HG03108 (cell line): ENCODE results near the gene SPATA17.
"Not testable (repeated sequence)": the region's sequence is repeated elsewhere in the genome, so short reads cannot be mapped to it uniquely, and the experiment has no call there.

ENCODE experiments used
- ATAC-seq: cut with Tn5 transposase; IDR thresholded peaks from one replicate; pipeline ENCODE4 v1.9.1; 2021; ENCODE audit warnings: moderate library complexity; ENCODE audit not compliant: unreplicated experiment

Gene SPATA17, protein sequence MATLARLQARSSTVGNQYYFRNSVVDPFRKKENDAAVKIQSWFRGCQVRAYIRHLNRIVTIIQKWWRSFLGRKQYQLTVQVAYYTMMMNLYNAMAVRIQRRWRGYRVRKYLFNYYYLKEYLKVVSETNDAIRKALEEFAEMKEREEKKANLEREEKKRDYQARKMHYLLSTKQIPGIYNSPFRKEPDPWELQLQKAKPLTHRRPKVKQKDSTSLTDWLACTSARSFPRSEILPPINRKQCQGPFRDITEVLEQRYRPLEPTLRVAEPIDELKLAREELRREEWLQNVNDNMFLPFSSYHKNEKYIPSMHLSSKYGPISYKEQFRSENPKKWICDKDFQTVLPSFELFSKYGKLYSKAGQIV

DNA sequence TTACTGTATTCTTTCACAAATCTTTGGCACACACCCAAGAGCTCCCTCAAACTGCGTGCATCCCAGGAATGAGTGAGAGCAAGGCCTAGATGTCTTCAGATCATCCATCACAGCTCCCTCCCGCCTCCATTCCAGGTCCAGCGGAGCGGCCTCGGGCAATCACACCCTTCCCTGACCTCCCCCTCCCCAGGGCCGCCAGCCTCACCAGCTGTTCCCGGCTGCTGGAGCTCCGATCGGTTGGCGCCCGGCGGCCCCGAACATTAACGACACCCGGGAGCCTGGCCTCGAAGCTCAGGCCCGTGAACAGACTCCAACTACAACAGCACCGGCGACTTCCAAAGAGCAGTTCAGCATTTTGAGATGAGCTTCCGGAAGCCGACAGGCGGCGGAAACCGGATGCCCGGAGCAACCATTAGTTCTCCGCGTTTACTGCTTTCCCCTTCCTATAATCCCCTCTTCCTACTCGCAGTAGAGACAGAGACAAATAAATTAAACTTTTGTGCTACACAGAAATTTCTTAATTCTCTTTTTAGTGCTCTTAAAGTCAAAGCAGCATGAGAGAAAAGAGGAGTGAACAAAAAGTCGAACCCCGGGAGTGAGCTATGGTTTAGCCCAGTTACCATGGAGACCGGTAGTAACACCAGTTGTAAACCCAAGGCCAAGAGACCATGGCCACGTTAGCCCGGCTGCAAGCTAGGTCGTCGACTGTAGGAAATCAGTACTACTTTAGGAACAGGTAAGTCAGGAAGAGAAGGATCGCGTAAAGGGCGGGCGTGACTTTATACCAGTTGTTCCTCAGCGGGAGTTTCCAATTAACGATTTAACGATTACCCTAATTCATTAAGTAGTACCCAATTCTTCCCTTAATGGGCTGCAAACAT lies at the start of gene SPATA17, which contains the start of gene GPATCH2:
Gene SPATA17, plus strand, starts transcription at position 634 of the 881 bp plus-strand sequence. Its CDS starts 35 bp downstream, at position 669.
Gene GPATCH2, minus strand, starts transcription at position 380 of the 881 bp plus-strand sequence. Its CDS starts 119 bp downstream, at position 261.
- peak; percentile 96 for ATAC-seq

DNA sequence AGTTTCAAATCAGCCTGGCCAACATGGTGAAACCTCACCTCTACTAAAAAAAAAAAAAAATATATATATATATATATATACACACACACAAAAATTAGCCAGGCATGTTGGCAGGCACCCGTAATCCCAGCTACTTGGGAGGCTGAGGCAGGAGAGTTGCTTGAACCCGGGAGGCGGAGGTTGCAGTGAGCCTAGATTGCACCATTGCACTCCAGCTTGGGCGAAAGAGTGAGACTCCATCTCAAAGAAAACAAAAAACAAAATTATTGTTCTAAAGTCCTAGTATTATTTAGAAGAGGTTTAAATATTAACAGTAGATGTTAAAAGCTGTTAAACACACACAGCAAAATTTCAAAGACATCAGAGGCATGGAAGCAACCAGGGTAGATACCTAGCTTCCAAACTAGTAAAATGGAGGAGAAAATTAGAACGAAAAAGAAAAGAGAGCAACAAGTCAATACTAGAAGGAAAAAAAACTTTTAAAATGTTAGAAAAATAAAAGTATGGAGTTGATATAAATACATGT lies 46.8 kb upstream of the SPATA17 start:
- ATAC-seq, result not testable (repeated sequence)

DNA sequence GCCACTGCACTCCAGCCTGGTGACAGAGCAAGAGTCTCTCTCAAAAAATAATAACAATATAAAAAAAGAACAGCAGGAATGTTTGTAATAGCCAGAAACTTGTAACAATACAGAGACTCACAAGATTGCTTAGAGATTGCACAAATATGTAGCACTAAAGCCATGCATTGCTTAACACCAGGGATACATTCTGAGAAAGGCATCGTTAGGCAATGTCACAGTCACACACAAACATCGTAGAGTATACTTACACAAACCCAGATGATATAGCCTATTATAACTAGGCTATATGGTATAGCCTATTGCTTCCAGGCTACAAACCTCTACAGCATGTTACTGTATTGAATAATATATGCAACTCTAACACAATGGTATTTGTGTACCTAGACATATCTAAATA lies 45.6 kb upstream of the SPATA17 start:
- ATAC-seq, result no peak

DNA sequence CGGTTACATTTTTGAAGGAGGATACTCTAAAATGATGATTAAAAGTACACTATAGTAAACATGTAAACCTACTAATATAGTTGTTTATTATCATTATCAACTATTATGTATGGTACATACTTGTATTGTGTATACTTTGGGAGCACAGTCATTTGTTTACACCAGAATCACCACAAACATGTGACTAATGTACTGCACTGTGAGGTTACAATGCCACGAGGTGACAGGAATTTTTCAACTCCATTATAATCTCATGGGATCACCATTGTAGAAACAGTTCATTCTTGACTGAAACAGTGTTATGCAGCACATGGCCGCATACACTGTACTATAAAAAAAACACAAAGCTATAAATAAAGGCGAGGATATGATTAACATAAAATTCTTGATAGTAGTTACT lies 44.6 kb upstream of the SPATA17 start:
- no peak for ATAC-seq

DNA sequence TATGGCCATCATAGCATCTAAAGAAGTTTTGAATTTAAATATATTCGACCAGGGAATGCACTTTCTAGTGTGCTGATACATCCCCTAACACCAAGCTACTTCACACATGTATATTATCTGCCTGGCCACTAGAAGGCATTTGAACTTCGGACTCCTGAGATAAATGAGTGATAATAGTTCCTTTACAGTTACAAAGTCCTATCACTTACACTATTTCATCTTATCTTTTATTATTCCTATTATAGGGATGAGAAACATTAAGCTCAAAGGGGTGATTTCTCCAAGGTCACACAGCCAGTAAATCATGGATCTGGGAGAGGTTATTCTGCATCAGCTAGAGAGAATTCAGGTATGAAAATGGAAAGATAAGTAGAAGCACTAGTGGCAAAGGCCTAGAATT lies 40.5 kb upstream of the SPATA17 start:
- ATAC-seq, result no peak

DNA sequence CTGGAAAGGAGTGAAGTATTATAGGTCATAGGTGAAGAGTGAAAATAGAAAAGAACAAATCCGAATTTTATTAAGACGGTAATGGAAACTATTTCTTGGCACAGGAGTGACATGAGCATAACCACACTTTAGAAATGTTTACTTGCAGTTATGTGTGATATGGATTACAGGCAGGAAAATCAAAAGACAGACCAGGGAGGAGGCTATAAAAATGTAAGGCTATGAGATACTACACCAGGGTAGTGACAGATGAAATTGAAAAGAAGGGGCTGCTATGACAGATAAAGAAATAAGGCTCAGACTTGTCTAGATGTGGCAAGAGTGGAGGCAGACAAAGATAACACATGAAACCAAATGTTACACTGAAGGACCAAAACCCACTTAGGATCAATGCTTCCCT lies 32.0 kb upstream of the SPATA17 start:
- ATAC-seq, result no peak

DNA sequence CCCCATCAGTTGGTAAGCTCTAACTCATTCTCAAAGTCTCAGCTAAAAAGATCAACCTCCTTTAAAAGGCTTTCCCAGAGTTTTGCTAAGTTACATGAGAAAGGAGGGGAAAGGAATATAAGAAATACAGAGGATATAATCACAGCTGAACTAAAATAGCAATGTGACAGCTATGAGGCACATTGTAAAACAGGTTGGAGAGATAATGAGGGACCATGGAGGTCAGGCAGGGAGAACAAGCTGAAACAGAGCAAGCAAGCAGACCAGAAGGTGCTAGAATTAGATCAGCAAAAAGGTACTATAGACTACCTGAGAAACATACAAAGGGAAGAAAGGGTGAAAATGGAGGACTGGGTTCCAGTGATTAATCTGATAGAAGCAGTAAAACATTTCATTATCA lies 28.8 kb upstream of the SPATA17 start:
- ATAC-seq, result no peak

DNA sequence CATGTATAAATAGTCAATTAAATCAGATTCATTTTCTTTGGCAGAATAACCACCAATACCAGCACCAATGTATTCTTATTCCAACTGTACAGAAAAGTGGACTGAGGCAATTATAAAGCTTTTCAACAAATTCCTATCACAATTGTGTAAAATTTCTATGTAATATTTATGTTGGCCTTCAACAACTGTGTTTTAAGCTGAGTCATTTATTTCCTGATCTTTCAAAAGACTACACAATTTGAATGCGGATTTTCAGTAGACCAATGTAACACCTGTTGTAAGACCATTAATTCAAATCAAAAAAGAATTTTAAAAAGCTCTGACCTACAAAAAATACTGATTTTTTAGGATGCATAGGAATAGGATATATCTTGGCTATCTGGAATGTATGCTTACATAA lies 25.8 kb upstream of the SPATA17 start:
- ATAC-seq, result no peak

DNA sequence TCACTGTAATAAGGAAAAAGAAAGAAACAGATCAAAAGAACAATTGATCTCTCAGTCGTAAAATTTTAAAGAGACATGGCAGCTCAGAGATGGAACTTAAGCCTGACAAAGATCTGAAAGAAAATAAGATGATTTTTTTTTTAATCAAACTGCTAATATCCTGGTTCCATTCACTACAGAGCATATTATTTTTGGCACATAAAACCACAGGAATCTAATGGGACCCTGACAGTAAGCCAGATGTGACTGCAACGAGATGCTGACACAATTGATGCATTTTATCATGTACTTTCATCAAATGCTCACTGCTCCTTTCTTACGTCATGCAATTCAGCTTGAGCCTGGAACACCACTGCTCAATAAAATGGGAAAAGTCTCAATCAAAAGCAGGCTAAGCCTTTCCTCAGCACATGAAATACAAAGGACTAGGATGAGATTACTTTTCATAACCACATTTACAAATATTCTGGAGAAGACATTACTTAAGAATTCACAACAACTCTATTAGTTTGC lies 16.9 kb upstream of the SPATA17 start:
- ATAC-seq, result no peak

DNA sequence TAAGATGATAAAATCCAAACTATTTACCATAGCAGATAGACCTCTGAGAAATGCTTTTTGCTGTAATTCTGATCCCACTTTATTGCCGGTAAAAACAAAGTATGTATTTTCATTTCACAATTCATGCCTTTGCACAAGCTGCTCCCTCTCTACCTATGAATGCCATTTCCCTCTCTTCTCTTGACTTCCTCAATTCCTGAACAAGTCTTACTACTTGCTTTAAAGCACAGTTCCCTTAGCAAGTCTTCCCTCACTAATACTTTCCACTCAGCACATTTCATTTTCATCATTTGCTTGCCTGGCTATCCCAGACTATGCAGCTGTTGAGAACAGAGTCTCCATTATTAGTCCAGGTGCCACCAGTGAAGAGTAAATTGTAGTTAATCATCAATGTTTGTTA lies 14.0 kb upstream of the SPATA17 start:
- ATAC-seq, result no peak

DNA sequence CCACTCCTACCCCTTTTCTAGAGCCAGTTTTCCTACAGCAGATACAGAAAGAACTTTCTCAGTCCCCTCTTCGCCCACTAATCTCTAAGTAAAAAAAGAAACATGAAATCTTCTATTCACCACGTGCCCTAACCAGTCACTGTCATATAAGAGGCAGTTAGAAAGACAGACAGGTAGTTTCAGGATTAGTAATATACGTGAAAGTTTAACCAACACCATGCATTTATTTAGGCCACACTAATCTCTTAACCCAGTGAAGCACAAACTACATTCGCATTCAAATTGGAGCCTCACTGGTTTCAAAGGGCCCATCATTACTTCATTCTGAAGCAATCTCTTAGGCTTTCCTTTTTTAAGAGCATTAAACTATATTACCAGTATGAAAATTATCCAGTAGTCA lies 10.3 kb upstream of the SPATA17 start:
- ATAC-seq, result peak; percentile 100

DNA sequence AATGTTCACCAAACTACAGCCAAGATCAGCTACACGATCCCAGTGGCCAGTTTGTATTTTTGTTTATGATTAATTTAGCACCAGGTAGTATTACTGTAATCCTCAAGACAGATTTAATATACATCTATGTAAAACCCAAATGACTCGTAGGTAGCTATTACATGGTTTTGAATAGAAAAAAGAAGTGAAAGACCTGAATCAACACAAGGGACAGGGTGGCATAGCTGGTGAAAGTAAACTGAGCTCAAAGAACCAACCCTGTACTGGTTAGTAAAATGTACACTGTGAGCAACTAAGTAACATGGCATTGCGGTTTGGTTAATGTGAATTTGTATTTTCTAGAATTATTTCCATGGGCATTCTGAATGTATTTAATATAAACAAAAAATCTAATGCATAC lies 9.1 kb upstream of the SPATA17 start:
- peak; percentile 32 for ATAC-seq

DNA sequence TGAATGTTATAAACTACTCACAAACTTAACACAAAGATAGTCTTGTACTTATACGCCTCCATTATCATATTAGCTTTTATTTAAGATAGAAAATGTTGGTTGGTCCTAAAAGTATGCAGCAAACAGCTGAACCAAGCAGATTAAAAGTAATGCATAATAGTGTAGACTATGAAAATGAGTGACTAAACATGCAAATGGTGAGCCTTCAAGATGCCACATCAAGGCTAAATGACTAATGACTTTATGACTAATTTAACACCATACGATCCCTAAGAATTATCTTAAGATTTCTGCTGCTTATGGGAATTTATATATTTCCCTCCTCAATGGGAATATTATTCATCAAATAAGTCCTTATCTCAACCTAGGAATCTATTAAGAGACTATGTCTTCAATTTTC lies 4.8 kb upstream of the SPATA17 start:
- ATAC-seq, result no peak

DNA sequence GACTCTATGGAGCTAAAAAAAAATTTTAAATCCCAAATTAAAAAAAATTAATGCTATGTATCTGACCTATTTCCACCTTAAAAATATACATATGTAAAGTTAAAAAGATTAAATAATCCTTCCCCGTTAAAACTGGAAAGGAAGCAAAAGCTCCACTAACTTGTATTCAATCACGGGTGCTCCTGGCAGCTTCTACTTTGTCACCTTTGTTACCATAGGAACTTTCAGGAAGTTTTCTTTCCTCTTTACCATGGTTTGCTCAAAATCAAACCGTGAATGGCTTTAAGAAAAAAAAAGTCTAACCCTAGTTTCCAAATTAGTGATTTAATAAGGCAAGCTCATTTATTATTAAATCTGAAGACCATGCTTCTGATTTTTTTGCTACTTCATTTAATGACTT lies 3.7 kb upstream of the SPATA17 start:
- no peak for ATAC-seq

DNA sequence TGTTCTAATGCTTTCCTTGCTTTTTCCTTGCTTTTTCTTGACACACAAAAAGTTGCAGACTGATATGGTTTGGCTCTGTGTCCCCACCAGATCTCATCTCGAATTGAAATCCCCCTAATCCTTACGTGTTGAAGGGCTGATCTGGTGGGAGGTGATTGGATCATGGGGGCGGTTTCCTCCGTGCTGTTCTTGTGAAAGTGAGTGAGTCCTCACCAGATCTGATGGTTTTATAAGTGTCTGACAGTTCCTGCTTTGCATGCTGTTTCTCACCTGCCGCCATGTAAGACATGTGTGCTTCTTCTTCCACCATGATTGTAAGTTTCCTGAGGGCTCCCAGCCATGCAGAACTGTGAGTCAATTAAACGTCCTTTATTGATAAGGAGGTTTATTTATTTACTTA lies 11.3 kb downstream of the SPATA17 start:
- ATAC-seq, result no peak

DNA sequence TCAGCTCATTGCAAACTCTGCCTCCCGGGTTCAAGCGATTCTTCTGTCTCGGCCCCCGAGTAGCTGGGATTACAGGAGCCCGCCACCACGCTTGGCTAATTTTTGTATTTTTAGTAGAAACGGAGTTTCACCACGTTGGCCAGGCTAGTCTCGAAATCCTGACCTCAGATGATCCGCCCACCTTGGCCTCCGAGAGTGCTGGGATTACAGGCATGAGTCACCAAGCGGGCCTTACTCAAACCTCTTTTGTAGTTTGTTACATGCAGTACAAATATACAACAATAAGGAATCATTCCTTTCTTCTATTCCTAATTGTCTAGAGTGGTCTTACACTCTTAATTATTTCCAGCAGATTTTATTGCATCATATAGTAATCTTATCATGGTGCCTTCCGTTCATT lies 16.6 kb downstream of the SPATA17 start:
- ATAC-seq, result no peak

DNA sequence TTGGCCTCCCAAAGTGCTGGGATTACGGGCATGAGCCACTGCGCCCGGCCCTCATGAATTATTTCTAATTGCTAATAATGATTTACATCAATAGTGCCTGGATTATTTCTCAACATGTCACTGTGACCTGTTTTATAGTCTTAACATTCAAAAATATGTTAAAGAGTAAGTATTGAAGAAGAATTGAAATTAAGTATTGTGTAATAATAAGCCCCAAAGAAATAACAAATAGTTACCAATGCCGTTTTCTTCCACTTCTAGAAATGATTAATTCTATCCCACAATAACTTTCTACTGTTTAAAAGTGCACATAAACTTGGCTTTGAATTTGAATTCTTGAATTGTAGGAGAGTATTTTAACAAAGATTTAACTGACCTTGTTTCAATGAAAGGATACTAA lies 19.5 kb downstream of the SPATA17 start:
- no peak for ATAC-seq

DNA sequence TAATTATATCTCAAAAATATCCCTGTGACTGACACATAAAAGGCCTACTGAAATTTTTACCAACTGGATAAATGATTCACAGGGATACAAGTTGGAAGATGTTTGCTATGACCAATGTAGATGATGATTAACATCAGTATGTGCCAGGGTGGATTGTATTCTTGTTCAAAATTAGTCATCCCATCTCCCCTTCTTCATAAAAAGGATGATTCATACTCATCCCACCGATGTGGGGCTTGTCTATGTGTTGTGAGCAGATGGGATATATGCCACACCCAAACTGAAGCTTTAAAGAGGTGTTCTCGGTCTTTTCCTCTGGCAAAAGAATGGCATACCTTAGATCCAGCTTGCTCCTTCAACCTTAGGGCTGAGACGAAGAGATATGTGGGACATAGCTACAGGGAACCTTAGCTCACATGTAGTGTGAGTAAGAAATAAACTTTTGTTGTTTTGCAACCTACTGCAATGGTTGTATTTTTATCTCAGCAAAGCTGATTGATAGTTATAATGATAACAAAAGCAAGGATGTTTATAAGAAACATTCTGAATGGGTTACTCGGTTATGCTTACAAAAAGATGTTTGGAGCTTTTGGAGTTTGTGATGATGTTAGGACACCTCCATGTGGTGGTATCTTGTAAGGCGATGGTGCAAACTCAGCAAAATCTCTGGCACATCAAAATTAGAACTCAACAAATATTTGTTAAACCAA lies 29.4 kb downstream of the SPATA17 start:
- peak; percentile 73 for ATAC-seq

DNA sequence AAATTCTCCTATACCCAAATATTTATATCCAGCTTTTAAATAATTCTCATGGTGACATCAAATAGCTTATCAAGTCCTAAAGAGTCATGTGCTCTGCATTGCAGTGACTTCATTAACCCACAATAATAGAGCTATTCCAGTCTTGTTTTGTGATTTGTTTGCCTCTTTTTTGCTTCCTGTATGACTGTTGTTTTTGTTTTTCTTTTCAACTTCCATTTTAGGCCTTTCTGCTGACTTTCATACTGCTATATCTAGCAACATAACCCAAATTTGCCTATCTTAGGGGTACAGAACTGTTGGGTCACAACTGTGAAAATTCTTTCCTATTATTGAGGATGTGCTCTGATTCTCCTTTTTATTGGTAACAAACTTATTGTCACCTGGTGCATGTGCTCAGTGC lies 30.3 kb downstream of the SPATA17 start:
- no peak for ATAC-seq

DNA sequence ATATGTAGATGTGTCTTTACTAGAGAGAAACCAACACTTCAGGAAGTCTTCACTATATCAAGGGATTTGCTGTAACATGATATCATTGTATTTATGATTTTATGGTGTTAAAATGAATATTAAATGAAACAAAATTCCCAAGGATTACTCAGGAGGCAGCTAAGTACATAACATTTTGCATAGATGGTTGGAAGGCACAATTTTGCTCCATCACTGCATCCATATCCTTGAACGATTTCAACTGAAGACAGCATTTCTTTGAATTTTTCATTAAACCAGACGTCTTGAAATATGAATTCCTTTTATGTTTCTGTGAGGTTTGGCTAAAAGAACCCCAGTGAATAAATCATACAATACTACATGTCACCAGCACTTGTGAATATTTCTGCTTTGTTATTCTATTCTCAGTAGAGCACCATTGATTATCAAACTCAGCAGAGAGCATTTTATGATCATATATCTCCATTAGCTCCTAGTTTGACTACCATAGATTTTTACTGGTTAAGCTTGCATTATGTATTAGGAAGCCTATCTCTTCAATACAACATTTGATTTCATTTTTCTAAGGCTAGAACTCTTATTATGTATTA lies 37.3 kb downstream of the SPATA17 start:
- no peak for ATAC-seq

DNA sequence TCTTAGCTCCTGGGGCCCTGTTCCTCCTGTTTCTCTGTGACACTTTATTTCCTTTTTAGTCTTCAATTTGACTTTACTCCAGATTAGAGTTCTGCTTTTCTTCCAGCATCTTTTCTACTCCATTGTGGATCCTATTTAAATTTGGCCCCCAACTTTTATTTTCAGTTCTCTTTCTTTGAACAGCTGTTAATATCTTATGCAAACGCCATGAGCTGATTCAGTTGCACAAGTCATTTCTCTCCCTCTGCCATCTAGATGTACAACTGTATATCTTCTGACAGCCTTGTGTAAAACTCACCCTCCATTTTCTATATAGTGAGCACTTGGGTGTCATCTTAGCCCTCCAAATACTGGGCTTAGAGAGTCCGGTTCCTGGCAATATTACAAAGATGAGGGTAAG lies 42.2 kb downstream of the SPATA17 start:
- no peak for ATAC-seq
